Activated CD8-positive, alpha-beta memory T cell treated with anti-CD3 and anti-CD28 coated beads for 48 hours (primary cell): ENCODE results near the gene GMEB2.

ENCODE experiments used
- DNase-seq, 3 experiments: peaks; one replicate each; pipeline ENCODE4 v3.0.0-alpha.2; 2020; ENCODE audit warnings: low read depth in 2 of 3, low spot score in 2 of 3

The GMEB2 gene

GRCh38 chr20:63547725-63548480 lies 79.0 kb downstream of the GMEB2 start, which contains the start of gene SRMS:
Gene SRMS, minus strand, starts transcription at chr20:63547749. Its CDS starts 286 bp downstream, at chr20:63547463.
- no peak for DNase-seq

- no peak for DNase-seq
These were observed 79.8 kb downstream of the GMEB2 start for GRCh38 chr20:63546956-63547724.

- no peak for DNase-seq
These were observed 80.5 kb downstream of the GMEB2 start for GRCh38 chr20:63546256-63546955.

GRCh38 chr20:63545814-63546213 lies 81.1 kb downstream of the GMEB2 start:
- DNase-seq, result no peak

- DNase-seq, result no peak
These were observed 81.9 kb downstream of the GMEB2 start for GRCh38 chr20:63544958-63545516.

GRCh38 chr20:63544241-63544957 lies 82.5 kb downstream of the GMEB2 start:
- no peak for DNase-seq

GRCh38 chr20:63543733-63544132 lies 83.2 kb downstream of the GMEB2 start:
- no peak for DNase-seq

- DNase-seq, result no peak
These were observed 83.8 kb downstream of the GMEB2 start for GRCh38 chr20:63543131-63543530.

- no peak for DNase-seq
These were observed 84.2 kb downstream of the GMEB2 start for GRCh38 chr20:63542696-63543095.

GRCh38 chr20:63542031-63542559 lies 84.8 kb downstream of the GMEB2 start:
- no peak for DNase-seq

GRCh38 chr20:63541371-63541770 lies 85.5 kb downstream of the GMEB2 start:
- no peak for DNase-seq

- DNase-seq, result no peak
These were observed 86.3 kb downstream of the GMEB2 start for GRCh38 chr20:63540417-63541186.

GRCh38 chr20:63539441-63540370 lies 87.2 kb downstream of the GMEB2 start:
- no peak for DNase-seq

GRCh38 chr20:63539092-63539430 lies 87.8 kb downstream of the GMEB2 start:
- no peak for DNase-seq

- DNase-seq, result no peak
These were observed 88.5 kb downstream of the GMEB2 start for GRCh38 chr20:63538204-63539091.
